ENCODE data around the gene UGT3A2.

Gene UGT3A2

GRCh38 chr5:36060420-36060887 is 6.2 kb downstream of the UGT3A2 start (continued):
- TF ChIP-seq CTCF (tag by site-specific recombination; IDR thresholded peaks at IDR 0.05), result 0 out of 2 replicates have a peak, but pooled peaks have one; percentile 46
- no peak for TF ChIP-seq ZNF571 (tag by site-specific recombination; IDR thresholded peaks at IDR 0.05)

GRCh38 chr5:36059571-36060419 is 6.9 kb downstream of the UGT3A2 start:
- Histone ChIP-seq H3K4me1 (ENCODE audit: control insufficient read depth, insufficient read depth, low read length) (no peaks in the 10 kb centered on the region), H3K27ac (ENCODE audit: extremely low read depth, low read depth, low read length) (no peak overlapping the region), H3K36me3 (ENCODE audit: control insufficient read depth in 2 of 2, insufficient read depth in 1 of 2, low read length in 2 of 2) (no peaks in the 10 kb centered on the region), H3K4me3 (ENCODE audit: low read depth, low read length) (no peak overlapping the region), H3K9me3 (ENCODE audit: control insufficient read depth, insufficient read depth, low read depth, low read length) (no peaks in the 10 kb centered on the region)
- POLR2A ChIA-PET, result no interaction called here
- CTCF ChIA-PET, result interaction anchor here (0.6 to 2.8 kb wide), 17 partner anchors 14 to 1483 kb away, joined by 3 to 13 read pairs (median 3); partner anchors contain the start of gene NADK2
- TF ChIP-seq ZSCAN4 (tag by site-specific recombination; IDR thresholded peaks at IDR 0.05) (no peak), ZNF488 (tag by site-specific recombination; IDR thresholded peaks at IDR 0.05) (no peak), AEBP2 (tag by site-specific recombination; IDR thresholded peaks at IDR 0.05; ENCODE audit: borderline replicate concordance) (no peak), ZBTB44 (tag by site-specific recombination; IDR thresholded peaks at IDR 0.05) (no peak), CTCF (tag by site-specific recombination; IDR thresholded peaks at IDR 0.05) (no peak), ZNF701 (tag by site-specific recombination; IDR thresholded peaks at IDR 0.05) (no peak), ZNF280C (tag by site-specific recombination; IDR thresholded peaks at IDR 0.05) (no peak), ZNF600 (tag by site-specific recombination; IDR thresholded peaks at IDR 0.05) (no peak), ZNF239 (tag by site-specific recombination; IDR thresholded peaks at IDR 0.05) (no peak), ZNF449 (tag by site-specific recombination; IDR thresholded peaks at IDR 0.05) (no peak), ZNF747 (tag by site-specific recombination; IDR thresholded peaks at IDR 0.05) (no peak), KLF10 (tag by site-specific recombination; IDR thresholded peaks at IDR 0.05) (no peak), ZNF776 (tag by site-specific recombination; IDR thresholded peaks at IDR 0.05; ENCODE audit: borderline replicate concordance) (no peak), ZNF391 (tag by site-specific recombination; IDR thresholded peaks at IDR 0.05; ENCODE audit: borderline replicate concordance, low read depth) (no peak), ZBTB11 (tag by site-specific recombination; conservative IDR thresholded peaks at IDR 0.05; ENCODE audit: low read depth) (no peak)

All from HEK293 (cell line).